Body of pancreas (tissue), 4 donors: ENCODE results near the gene RNF213.

ENCODE experiments used
- POLR2A ChIP-seq, 3 donors: fragments of 450-650 bp; IDR thresholded peaks; one replicate each; pipeline ENCODE4 v1.6.1; 2016; ENCODE audit warnings: antibody characterized with exemption in 3 of 3, mild to moderate bottlenecking in 2 of 3
- TF ChIP-seq, protein P1 (sequence below), 7 experiments: fragments of 450-650 bp in 4 of 7; fragments of 200-600 bp in 3 of 7; sonication (generic) in 3 of 7; IDR thresholded peaks; one replicate each; pipeline ENCODE4 v1.5.1; 2016 to 2019; ENCODE audit warnings: antibody characterized with exemption in 7 of 7

DNA sequence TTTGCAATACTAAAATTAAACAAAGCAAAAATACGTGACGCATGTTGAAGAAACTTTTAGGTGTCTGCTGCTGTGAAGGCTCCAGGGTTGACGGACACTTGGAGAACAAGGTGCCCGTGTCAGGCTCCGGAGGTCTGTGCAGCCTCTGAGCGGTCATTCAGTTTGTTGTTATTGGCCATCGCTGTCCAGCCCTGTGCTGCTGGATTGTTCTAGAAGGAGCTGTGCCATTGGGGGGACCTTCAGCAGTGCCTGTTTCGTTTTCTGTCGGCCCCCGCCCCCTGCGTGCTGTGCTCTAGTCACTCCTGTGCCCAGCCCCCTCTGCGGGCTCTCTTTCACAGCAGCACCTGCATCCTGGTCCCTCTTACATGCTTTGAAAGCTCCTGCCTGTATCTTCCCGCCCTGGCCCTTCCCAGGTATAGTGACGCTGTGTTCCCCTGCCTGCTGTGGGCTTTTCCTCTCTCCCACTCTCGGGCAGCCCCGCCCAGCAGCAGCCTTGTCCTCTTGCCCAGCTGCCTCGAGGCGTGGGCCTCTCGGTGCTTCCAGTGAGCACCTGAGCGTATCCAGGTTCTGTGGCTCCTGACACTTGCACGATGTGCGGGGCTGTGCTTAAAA, 50.7 kb downstream of the RNF213 start:
- TF ChIP-seq, protein P1, sequence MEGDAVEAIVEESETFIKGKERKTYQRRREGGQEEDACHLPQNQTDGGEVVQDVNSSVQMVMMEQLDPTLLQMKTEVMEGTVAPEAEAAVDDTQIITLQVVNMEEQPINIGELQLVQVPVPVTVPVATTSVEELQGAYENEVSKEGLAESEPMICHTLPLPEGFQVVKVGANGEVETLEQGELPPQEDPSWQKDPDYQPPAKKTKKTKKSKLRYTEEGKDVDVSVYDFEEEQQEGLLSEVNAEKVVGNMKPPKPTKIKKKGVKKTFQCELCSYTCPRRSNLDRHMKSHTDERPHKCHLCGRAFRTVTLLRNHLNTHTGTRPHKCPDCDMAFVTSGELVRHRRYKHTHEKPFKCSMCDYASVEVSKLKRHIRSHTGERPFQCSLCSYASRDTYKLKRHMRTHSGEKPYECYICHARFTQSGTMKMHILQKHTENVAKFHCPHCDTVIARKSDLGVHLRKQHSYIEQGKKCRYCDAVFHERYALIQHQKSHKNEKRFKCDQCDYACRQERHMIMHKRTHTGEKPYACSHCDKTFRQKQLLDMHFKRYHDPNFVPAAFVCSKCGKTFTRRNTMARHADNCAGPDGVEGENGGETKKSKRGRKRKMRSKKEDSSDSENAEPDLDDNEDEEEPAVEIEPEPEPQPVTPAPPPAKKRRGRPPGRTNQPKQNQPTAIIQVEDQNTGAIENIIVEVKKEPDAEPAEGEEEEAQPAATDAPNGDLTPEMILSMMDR (IDR thresholded peaks at IDR 0.05), result no peak
- TF ChIP-seq POLR2A (IDR thresholded peaks at IDR 0.05), result no peak
